ENCODE measurements around the gene HACE1. TPM values are rescaled to one million over a fixed set of nuclear protein-coding genes. Genes with fewer than 3 reads are reported as not detected.

The HACE1 gene
- total RNA-seq, 4 donors from 2014 or later, result 15.7 to 23.3 (median 21.0) TPM

- TF ChIP-seq, protein P1, sequence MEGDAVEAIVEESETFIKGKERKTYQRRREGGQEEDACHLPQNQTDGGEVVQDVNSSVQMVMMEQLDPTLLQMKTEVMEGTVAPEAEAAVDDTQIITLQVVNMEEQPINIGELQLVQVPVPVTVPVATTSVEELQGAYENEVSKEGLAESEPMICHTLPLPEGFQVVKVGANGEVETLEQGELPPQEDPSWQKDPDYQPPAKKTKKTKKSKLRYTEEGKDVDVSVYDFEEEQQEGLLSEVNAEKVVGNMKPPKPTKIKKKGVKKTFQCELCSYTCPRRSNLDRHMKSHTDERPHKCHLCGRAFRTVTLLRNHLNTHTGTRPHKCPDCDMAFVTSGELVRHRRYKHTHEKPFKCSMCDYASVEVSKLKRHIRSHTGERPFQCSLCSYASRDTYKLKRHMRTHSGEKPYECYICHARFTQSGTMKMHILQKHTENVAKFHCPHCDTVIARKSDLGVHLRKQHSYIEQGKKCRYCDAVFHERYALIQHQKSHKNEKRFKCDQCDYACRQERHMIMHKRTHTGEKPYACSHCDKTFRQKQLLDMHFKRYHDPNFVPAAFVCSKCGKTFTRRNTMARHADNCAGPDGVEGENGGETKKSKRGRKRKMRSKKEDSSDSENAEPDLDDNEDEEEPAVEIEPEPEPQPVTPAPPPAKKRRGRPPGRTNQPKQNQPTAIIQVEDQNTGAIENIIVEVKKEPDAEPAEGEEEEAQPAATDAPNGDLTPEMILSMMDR (IDR thresholded peaks at IDR 0.05; ENCODE audit: low read depth), result no peak
Observed at GRCh38 chr6:104702126-104702841, 157.4 kb downstream of the HACE1 start.

GRCh38 chr6:104700371-104701185 lies 159.1 kb downstream of the HACE1 start:
- TF ChIP-seq, protein P1 (IDR thresholded peaks at IDR 0.05; ENCODE audit: low read depth), result no peak

- TF ChIP-seq, protein P1 (IDR thresholded peaks at IDR 0.05; ENCODE audit: low read depth), result no peak
Observed at GRCh38 chr6:104699593-104700329, 160.0 kb downstream of the HACE1 start.

DNA sequence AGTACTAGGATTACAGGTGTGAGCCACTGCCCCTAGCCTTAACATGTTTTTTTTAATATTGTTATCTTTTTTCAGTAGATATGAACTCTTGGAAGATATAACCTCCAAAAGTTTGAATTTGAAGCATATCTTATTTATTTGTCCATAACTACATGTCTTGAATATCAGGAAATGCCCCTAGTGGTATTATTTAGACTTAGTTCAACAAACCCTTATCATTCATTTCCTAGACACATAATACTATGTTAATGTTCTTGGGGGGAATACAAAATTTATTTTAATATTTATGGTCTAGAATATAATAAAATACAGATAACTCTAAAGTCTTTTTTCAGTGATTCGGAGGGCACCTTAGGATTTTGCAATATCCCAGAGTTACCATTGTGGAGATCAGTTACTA lies 160.7 kb downstream of the HACE1 start:
- TF ChIP-seq, protein P1 (IDR thresholded peaks at IDR 0.05; ENCODE audit: low read depth), result no peak

- TF ChIP-seq, protein P1 (IDR thresholded peaks at IDR 0.05; ENCODE audit: low read depth), result no peak
Observed at GRCh38 chr6:104692008-104692407, 167.7 kb downstream of the HACE1 start.

GRCh38 chr6:104689551-104690205 lies 170.0 kb downstream of the HACE1 start:
- TF ChIP-seq, protein P1 (IDR thresholded peaks at IDR 0.05; ENCODE audit: low read depth), result no peak

All from subcutaneous adipose tissue (tissue), 4 donors.